Measurements from ENCODE around the gene OR10H3.

DNA sequence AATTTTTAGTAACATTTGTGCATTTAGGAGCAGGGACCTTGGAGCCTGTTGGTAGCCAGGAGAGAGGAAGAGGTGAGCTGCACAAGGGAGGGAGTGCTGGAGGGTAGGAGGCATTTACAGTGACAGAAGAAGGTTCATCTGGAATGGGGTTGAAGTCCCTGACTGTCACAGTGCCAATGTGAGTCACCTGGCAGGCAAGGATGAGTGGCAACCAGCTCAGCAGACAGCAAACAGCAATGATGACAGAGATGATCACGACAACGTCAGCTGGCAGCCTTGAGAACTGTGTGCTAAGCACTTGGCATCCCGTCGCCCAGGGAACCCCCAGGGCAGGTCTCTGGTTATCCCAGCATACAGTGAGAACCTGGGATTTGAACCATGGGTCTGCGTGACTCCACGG, 52.3 kb downstream of the OR10H3 start:
- TF ChIP-seq, protein P1, sequence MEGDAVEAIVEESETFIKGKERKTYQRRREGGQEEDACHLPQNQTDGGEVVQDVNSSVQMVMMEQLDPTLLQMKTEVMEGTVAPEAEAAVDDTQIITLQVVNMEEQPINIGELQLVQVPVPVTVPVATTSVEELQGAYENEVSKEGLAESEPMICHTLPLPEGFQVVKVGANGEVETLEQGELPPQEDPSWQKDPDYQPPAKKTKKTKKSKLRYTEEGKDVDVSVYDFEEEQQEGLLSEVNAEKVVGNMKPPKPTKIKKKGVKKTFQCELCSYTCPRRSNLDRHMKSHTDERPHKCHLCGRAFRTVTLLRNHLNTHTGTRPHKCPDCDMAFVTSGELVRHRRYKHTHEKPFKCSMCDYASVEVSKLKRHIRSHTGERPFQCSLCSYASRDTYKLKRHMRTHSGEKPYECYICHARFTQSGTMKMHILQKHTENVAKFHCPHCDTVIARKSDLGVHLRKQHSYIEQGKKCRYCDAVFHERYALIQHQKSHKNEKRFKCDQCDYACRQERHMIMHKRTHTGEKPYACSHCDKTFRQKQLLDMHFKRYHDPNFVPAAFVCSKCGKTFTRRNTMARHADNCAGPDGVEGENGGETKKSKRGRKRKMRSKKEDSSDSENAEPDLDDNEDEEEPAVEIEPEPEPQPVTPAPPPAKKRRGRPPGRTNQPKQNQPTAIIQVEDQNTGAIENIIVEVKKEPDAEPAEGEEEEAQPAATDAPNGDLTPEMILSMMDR (IDR thresholded peaks at IDR 0.05): no peak
- TF ChIP-seq POLR2A (IDR thresholded peaks at IDR 0.05) (no peak), EP300 (IDR thresholded peaks at IDR 0.05) (no peak)

All from ovary (tissue), 3 donors.